ENCODE data around the gene TRIM66. TPM values are rescaled to one million over a fixed set of nuclear protein-coding genes. Genes with fewer than 3 reads are reported as not detected.

Gene TRIM66
- total and polyA plus RNA-seq, 9 of the 15 experiments (the other 6 are each of a cell fraction or from before 2014, with no cell fraction given), result 1.1 to 7.3 (median 4.9) TPM

- TF ChIP-seq ZBTB40 (IDR thresholded peaks at IDR 0.05), result peak; percentile 87
- no peak for TF ChIP-seq ZBTB40 (CRISPR knock-in tag; IDR thresholded peaks at IDR 0.05)
- TF ChIP-seq POLR2AphosphoS5 (IDR thresholded peaks at IDR 0.05; ENCODE audit: control insufficient read depth, insufficient read depth, low read depth, low read length), result peak; percentile 98
- TF ChIP-seq NCOA4 (IDR thresholded peaks at IDR 0.05; ENCODE audit: partially characterized antibody), result no peak
- TF ChIP-seq CBFA2T2 (conservative IDR thresholded peaks at IDR 0.05), result no peak
- TF ChIP-seq GATAD2A (IDR thresholded peaks at IDR 0.05), result no peak
- TF ChIP-seq E2F5 (CRISPR knock-in tag; IDR thresholded peaks at IDR 0.05), result no peak
- no peak for TF ChIP-seq BCLAF1 (IDR thresholded peaks at IDR 0.05; ENCODE audit: borderline replicate concordance in 1 of 2, control insufficient read depth in 1 of 2, low read depth in 2 of 2, low read length in 1 of 2)
- TF ChIP-seq HLTF (IDR thresholded peaks at IDR 0.05), result peak; percentile 45; the same call in 1 of the 2 replicates
- TF ChIP-seq SOX6 (IDR thresholded peaks at IDR 0.05), result no peak; the same call in 1 of the 2 replicates
- TF ChIP-seq SIN3B (IDR thresholded peaks at IDR 0.05; ENCODE audit: low read depth), result peak; percentile 67; the same call in 1 of the 2 replicates
- TF ChIP-seq GABPB1 (CRISPR knock-in tag; IDR thresholded peaks at IDR 0.05), result peak; percentile 94
- peak; percentile 83 for TF ChIP-seq ETV1 (tag; conservative IDR thresholded peaks at IDR 0.05; ENCODE audit: low read depth)
- TF ChIP-seq POLR2B (IDR thresholded peaks at IDR 0.05; ENCODE audit: low read depth, partially characterized antibody), result peak; percentile 98
- no peak for TF ChIP-seq GTF2A2 (tag; IDR thresholded peaks at IDR 0.05)
These were observed at the start of gene TRIM66, which contains the start of gene RPL27A (continued) for GRCh38 chr11:8682303-8683114.

Data from K562 (cell line).